Measurements from ENCODE around the gene CEMIP. TPM values are rescaled to one million over a fixed set of nuclear protein-coding genes. Genes with fewer than 3 reads are reported as not detected.

Gene CEMIP
- total and polyA plus RNA-seq, 2 of the 13 experiments (the other 11 are each of a cell fraction or from before 2014, with no cell fraction given) = 4.3 to 28.5 TPM

GRCh38 chr15:80916056-80916455 is 136.9 kb downstream of the CEMIP start:
- no peak overlapping the region for H2AFZ ChIP-seq (ENCODE audit: low read length)
- BruUV-seq (replicated peaks) = no TSS peak
- H3K9ac ChIP-seq (ENCODE audit: insufficient read depth, low read depth, low read length) = no peak overlapping the region
- no peaks in the 10 kb centered on the region for H3K9me3 ChIP-seq (ENCODE audit: low read length)
- no peaks in the 10 kb centered on the region; a peak in 1 of 5 replicates for H3K27me3 ChIP-seq (ENCODE audit: control insufficient read depth in 1 of 2, insufficient read depth in 2 of 2, low read length in 2 of 2)
- peaks cover 24% of the 10 kb centered on the region for H3K4me1 ChIP-seq (ENCODE audit: insufficient read depth, low read length)
- H3K36me3 ChIP-seq (replicated peaks in 1 of 2; ENCODE audit: control insufficient read depth in 1 of 2, insufficient read depth in 2 of 2, low read length in 2 of 2) = peaks cover 13 to 26% of the 10 kb centered on the region in 2 experiments; a peak in 4 of 5 replicates
- ATAC-seq (no peak), DNase-seq (ENCODE audit: low spot score) (no peak), FAIRE-seq (no peak)
- H3K79me2 ChIP-seq (ENCODE audit: insufficient read depth, low read length) = no peaks in the 10 kb centered on the region
- CTCF ChIA-PET (ENCODE audit: low intra/inter-chr PET ratio, low total read pairs) = no interaction called here
- intact Hi-C loops (cut with micrococcal nuclease; ENCODE audit: unreplicated experiment) (no loop called here), in situ Hi-C loops (cut with HindIII; ENCODE audit: extremely low pct_ligation_motif_present, low pct_unique_long_range_greater_than_20kb) (no loop called here)
- TF ChIP-seq CBX5 (CRISPR knock-in tag; IDR thresholded peaks at IDR 0.05; ENCODE audit: borderline replicate concordance) (no peak), ZBED4 (CRISPR knock-in tag; IDR thresholded peaks at IDR 0.05; ENCODE audit: borderline replicate concordance) (no peak), MIXL1 (CRISPR knock-in tag; IDR thresholded peaks at IDR 0.05) (no peak), ZNF230 (CRISPR knock-in tag; IDR thresholded peaks at IDR 0.05) (no peak)
- no peaks in the 10 kb centered on the region; the same call in 1 of the 2 replicates for H4K20me1 ChIP-seq (ENCODE audit: insufficient read depth, low read length)
- H3K4me2 ChIP-seq (ENCODE audit: low read depth, low read length) = no peak overlapping the region
- no peak overlapping the region for H3K4me3 ChIP-seq (replicated peaks in 1 of 3; ENCODE audit: insufficient read depth in 1 of 3, low read depth in 2 of 3, low read length in 3 of 3)
- WGBS (ENCODE audit: low lambda C conversion rate) = 81% methylated on average over 7 of the region's 7 CpGs
- POLR2A ChIA-PET = no interaction called here
- no peak overlapping the region for H3K27ac ChIP-seq (ENCODE audit: extremely low read length, insufficient read depth, low read length)
